ENCODE measurements around the gene SESN3.

GRCh38 chr11:95254131-95254704, 23.2 kb upstream of the SESN3 start:
- TF ChIP-seq, protein P1, sequence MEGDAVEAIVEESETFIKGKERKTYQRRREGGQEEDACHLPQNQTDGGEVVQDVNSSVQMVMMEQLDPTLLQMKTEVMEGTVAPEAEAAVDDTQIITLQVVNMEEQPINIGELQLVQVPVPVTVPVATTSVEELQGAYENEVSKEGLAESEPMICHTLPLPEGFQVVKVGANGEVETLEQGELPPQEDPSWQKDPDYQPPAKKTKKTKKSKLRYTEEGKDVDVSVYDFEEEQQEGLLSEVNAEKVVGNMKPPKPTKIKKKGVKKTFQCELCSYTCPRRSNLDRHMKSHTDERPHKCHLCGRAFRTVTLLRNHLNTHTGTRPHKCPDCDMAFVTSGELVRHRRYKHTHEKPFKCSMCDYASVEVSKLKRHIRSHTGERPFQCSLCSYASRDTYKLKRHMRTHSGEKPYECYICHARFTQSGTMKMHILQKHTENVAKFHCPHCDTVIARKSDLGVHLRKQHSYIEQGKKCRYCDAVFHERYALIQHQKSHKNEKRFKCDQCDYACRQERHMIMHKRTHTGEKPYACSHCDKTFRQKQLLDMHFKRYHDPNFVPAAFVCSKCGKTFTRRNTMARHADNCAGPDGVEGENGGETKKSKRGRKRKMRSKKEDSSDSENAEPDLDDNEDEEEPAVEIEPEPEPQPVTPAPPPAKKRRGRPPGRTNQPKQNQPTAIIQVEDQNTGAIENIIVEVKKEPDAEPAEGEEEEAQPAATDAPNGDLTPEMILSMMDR (IDR thresholded peaks at IDR 0.05): no peak
- TF ChIP-seq POLR2A (IDR thresholded peaks at IDR 0.05): peak in 1 of 2 donors; percentile 27
